IMR-90 (cell line): ENCODE data around the gene CNPY3. TPM values are rescaled to one million over a fixed set of nuclear protein-coding genes. Genes with fewer than 3 reads are reported as not detected.
A peak's percentile ranks its signal among the peaks of the same experiment; 100 is the strongest.

ENCODE experiments used
- ATAC-seq: fragments of 200-7000 bp; cut with Tn5 transposase; 2 replicates; pipeline ENCODE4 v1.9.1; 2020; ENCODE audit warnings: low read depth, mild to moderate bottlenecking, moderate library complexity
- BruUV-seq: library from RNA; stranded (reverse); fragments of 400-500 nt; replicated peaks from 2 replicates; lab custom pipeline; 2021; lab: Mats Ljungman, UMichigan
- CTCF ChIA-PET: fragments of 300-600 bp; formaldehyde crosslinking; extraction: SDS; loops from one replicate; lab custom pipeline; 2021; ENCODE audit warnings: antibody characterized with exemption; lab: Yijun Ruan, JAX
- POLR2A ChIA-PET: fragments of 300-600 bp; sonication (Branson Sonifier 250); formaldehyde crosslinking; loops from one replicate; lab custom pipeline; 2022; ENCODE audit warnings: antibody characterized with exemption; ENCODE audit not compliant: unreplicated experiment; lab: Charles Lee
- DNase-seq: peaks from one replicate; pipeline ENCODE4 v3.0.0; 2013
- H2AFZ ChIP-seq: replicated peaks from 2 replicates; pipeline ENCODE3; 2013; ENCODE audit warnings: low read length, mild to moderate bottlenecking; ENCODE audit not compliant: poor library complexity
- H2AK5ac ChIP-seq: 2 replicates; pipeline ENCODE4 v1.6.1; 2013; ENCODE audit warnings: low read depth, low read length, inconsistent platforms
- H2AK9ac ChIP-seq: replicated peaks from 2 replicates; pipeline ENCODE3; 2013; ENCODE audit warnings: mild to moderate bottlenecking, low read depth, low read length, moderate library complexity; ENCODE audit not compliant: poor library complexity
- H2BK120ac ChIP-seq: 2 replicates; pipeline ENCODE4 v1.6.1; 2013; ENCODE audit warnings: low read depth, low read length, inconsistent platforms
- H2BK15ac ChIP-seq: 3 replicates; pipeline ENCODE4 v1.6.1; 2013; ENCODE audit warnings: low read depth, low read length, inconsistent platforms
- H2BK20ac ChIP-seq: 2 replicates; pipeline ENCODE4 v1.6.1; 2013; ENCODE audit warnings: low read depth, mild to moderate bottlenecking, inconsistent platforms, low read length, moderate library complexity
- H2BK5ac ChIP-seq: 2 replicates; pipeline ENCODE4 v1.6.1; 2013; ENCODE audit warnings: mild to moderate bottlenecking, low read depth, low read length, inconsistent platforms; ENCODE audit not compliant: poor library complexity, severe bottlenecking
- H3K14ac ChIP-seq: replicated peaks from 2 replicates; pipeline ENCODE4 v1.6.1; 2013; ENCODE audit warnings: low read depth, low read length, inconsistent platforms
- H3K18ac ChIP-seq: 2 replicates; pipeline ENCODE4 v1.6.1; 2013; ENCODE audit warnings: low read depth, low read length, control low read depth
- H3K23ac ChIP-seq: 2 replicates; pipeline ENCODE4 v1.6.1; 2013; ENCODE audit warnings: low read depth, low read length, inconsistent platforms
- H3K27ac ChIP-seq: 2 replicates; pipeline ENCODE4 v1.5.1; 2013; ENCODE audit warnings: mild to moderate bottlenecking, control low read depth, low read length; ENCODE audit not compliant: insufficient read depth
- H3K27me3 ChIP-seq: 2 replicates; pipeline ENCODE4 v1.6.1; 2013; ENCODE audit warnings: low read length; ENCODE audit not compliant: control insufficient read depth, insufficient read depth
- H3K36me3 ChIP-seq: 2 replicates; pipeline ENCODE4 v1.6.1; 2013; ENCODE audit warnings: low read length, mixed read lengths; ENCODE audit not compliant: control insufficient read depth, insufficient read depth
- H3K4ac ChIP-seq: 2 replicates; pipeline ENCODE4 v1.6.1; 2013; ENCODE audit warnings: low read depth, low read length, inconsistent platforms
- H3K4me1 ChIP-seq: 2 replicates; pipeline ENCODE4 v1.6.1; 2013; ENCODE audit warnings: low read length, mixed read lengths; ENCODE audit not compliant: control insufficient read depth, insufficient read depth
- H3K4me2 ChIP-seq: 2 replicates; pipeline ENCODE4 v1.6.1; 2013; ENCODE audit warnings: low read depth, mild to moderate bottlenecking, control low read depth, low read length, moderate library complexity
- H3K4me3 ChIP-seq: 2 replicates; pipeline ENCODE4 v1.5.1; 2013; ENCODE audit warnings: low read depth, mild to moderate bottlenecking, control low read depth, low read length, moderate library complexity; ENCODE audit not compliant: insufficient read depth
- H3K56ac ChIP-seq: 2 replicates; pipeline ENCODE4 v1.6.1; 2013; ENCODE audit warnings: low read length, inconsistent platforms; ENCODE audit not compliant: insufficient read depth; ENCODE audit errors: extremely low read depth
- H3K79me1 ChIP-seq, 2 experiments: 2 replicates each; pipeline ENCODE4 v1.6.1; 2013; ENCODE audit warnings: low read length in 2 of 2, inconsistent platforms in 1 of 2, low read depth in 1 of 2
- H3K9ac ChIP-seq: 2 replicates; pipeline ENCODE4 v1.6.1; 2013; ENCODE audit warnings: low read depth, low read length, control low read depth
- H3K9me1 ChIP-seq: 2 replicates; pipeline ENCODE4 v1.6.1; 2013; ENCODE audit warnings: low read length, inconsistent platforms; ENCODE audit not compliant: insufficient read depth
- H3K9me3 ChIP-seq: 2 replicates; pipeline ENCODE4 v1.6.1; 2013; ENCODE audit warnings: low read length; ENCODE audit not compliant: control insufficient read depth, insufficient read depth
- H4K20me1 ChIP-seq: 2 replicates; pipeline ENCODE4 v1.6.1; 2013; ENCODE audit warnings: low read length, inconsistent platforms; ENCODE audit not compliant: insufficient read depth
- H4K5ac ChIP-seq: 2 replicates; pipeline ENCODE4 v1.6.1; 2013; ENCODE audit warnings: mild to moderate bottlenecking, low read depth, low read length, control low read depth
- H4K8ac ChIP-seq, 2 experiments: 2 replicates each; pipeline ENCODE4 v1.6.1; 2013; ENCODE audit warnings: low read depth in 2 of 2, low read length in 2 of 2, control low read depth in 1 of 2, inconsistent platforms in 1 of 2
- H4K91ac ChIP-seq: 2 replicates; pipeline ENCODE4 v1.6.1; 2013; ENCODE audit warnings: low read depth, low read length, inconsistent platforms; ENCODE audit not compliant: insufficient read depth
- BHLHE40 ChIP-seq: fragments of 150-350 bp; IDR thresholded peaks from 2 replicates; pipeline ENCODE4 v1.6.1; 2016; ENCODE audit warnings: mild to moderate bottlenecking, low read depth, low read length
- CEBPB ChIP-seq: IDR thresholded peaks from 2 replicates; pipeline ENCODE4 v1.6.1; 2012; ENCODE audit warnings: low read depth, low read length, improper control_type of control experiment
- FOS ChIP-seq: fragments of 150-350 bp; IDR thresholded peaks from 2 replicates; pipeline ENCODE4 v1.6.1; 2016; ENCODE audit warnings: low read depth, low read length
- NFE2L2 ChIP-seq: fragments of 150-350 bp; IDR thresholded peaks from 2 replicates; pipeline ENCODE4 v1.6.1; 2016; ENCODE audit warnings: low read depth, mild to moderate bottlenecking, low read length
- RCOR1 ChIP-seq: IDR thresholded peaks from 2 replicates; pipeline ENCODE4 v1.6.1; 2012; ENCODE audit warnings: mild to moderate bottlenecking, low read length, improper control_type of control experiment; ENCODE audit not compliant: insufficient replicate concordance
- USF2 ChIP-seq: fragments of 150-350 bp; IDR thresholded peaks from 2 replicates; pipeline ENCODE4 v1.6.1; 2017; ENCODE audit warnings: mild to moderate bottlenecking, antibody characterized with exemption, low read length, low read depth
- WGBS, 2 experiments: methylation state at CpG; one replicate each; pipeline versions ENCODE4 v1.1.5 to v1.1.7; 2013; ENCODE audit warnings: missing lambda C conversion rate in 2 of 2; ENCODE audit not compliant: insufficient read length in 1 of 2; ENCODE audit errors: extremely low coverage in 2 of 2; 5-methylcytosine and 5-hydroxymethylcytosine counted together
- dilution Hi-C: fragments of 300-500 bp; cut with HindIII; formaldehyde crosslinking; loops from one replicate; pipeline ENCODE4 v1.14.3; 2018; ENCODE audit warnings: low sequenced_read_pairs; ENCODE audit not compliant: unreplicated experiment
- in situ Hi-C: fragments of 300-500 bp; cut with MboI; formaldehyde crosslinking; loops from 3 replicates; pipeline ENCODE4 v1.14.3; 2019; ENCODE audit warnings: low sequenced_read_pairs, inconsistent platforms, mixed read lengths
- intact Hi-C: fragments of 100-400 bp; cut with micrococcal nuclease; formaldehyde crosslinking; loops from 2 replicates; pipeline ENCODE4 v1.10.0; 2022
- polyA plus RNA-seq, 3 experiments: library from polyadenylated mRNA; depleted of rRNA; stranded (reverse); fragments of >200 nt; gene quantifications; 2 replicates each; pipeline ENCODE4 v1.2.3, GENCODE V29; 2012; ENCODE audit warnings: low replicate concordance in 1 of 3
- total RNA-seq: library from RNA; depleted of rRNA; stranded (reverse); fragments of >200 nt; gene quantifications from 2 replicates; pipeline ENCODE4 v1.2.3, GENCODE V29; 2012

Gene CNPY3
- total and polyA plus RNA-seq, 2 of the 4 experiments (the other 2 are of a cell fraction) = 13.3 to 39.2 TPM

GRCh38 chr6:42889815-42890214 is 39.5 kb upstream of the CNPY3 start:
- H2AK5ac ChIP-seq = peak overlapping the region; percentile 83
- H3K4ac ChIP-seq = peak overlapping the region; percentile 92
- no peak for TF ChIP-seq NFE2L2
- TF ChIP-seq CEBPB = no peak
- TF ChIP-seq BHLHE40 = no peak
- TF ChIP-seq RCOR1 = no peak
- TF ChIP-seq USF2 = no peak
- TF ChIP-seq FOS = no peak
- POLR2A ChIA-PET = no interaction called here
- H3K9me3 ChIP-seq = no peaks in the 10 kb centered on the region
- peak overlapping the region; percentile 74 for H3K23ac ChIP-seq
- peak overlapping the region; percentile 63 for H3K4me2 ChIP-seq
- peaks cover 3% of the 10 kb centered on the region; the same call in 1 of the 2 replicates for H4K20me1 ChIP-seq
- H2BK5ac ChIP-seq = peak overlapping the region; percentile 92
- H3K36me3 ChIP-seq = peaks cover 16% of the 10 kb centered on the region
- no peak overlapping the region for H2AFZ ChIP-seq
- ATAC-seq = no peak
- peak overlapping the region; percentile 92 for H3K14ac ChIP-seq
- CTCF ChIA-PET = interaction anchor here (0.6 to 1.3 kb wide), 2 partner anchors 108 to 228 kb away, joined by 3 to 5 read pairs; partner anchors contain the start of gene BICRAL
- peaks cover 3% of the 10 kb centered on the region; the same call in 1 of the 2 replicates for H3K4me1 ChIP-seq
- WGBS, 2 experiments = 50% methylated on average over 1 of the region's 4 CpGs; no CpG with 5 or more reads in 1 of the 2 experiments
- no peaks in the 10 kb centered on the region for H3K27me3 ChIP-seq
- intact Hi-C loops (loop anchor here (10.0 kb wide), 1 partner anchor 815 kb away; no protein-coding TSS in a partner anchor), dilution Hi-C loops (no loop called here), in situ Hi-C loops (loop anchor here (25.0 kb wide), 1 partner anchor 803 kb away; no protein-coding TSS in a partner anchor)
- H4K8ac ChIP-seq = peak overlapping the region; percentile 75 to 97
- H3K9me1 ChIP-seq = no peaks in the 10 kb centered on the region
- H3K18ac ChIP-seq = no peak overlapping the region
- H3K4me3 ChIP-seq = peak overlapping the region; percentile 66; the same call in 1 of the 2 replicates
- H2BK20ac ChIP-seq = 0 out of 2 replicates have a peak overlapping the region, but pooled peaks have one; percentile 16
- no peak for DNase-seq
- peak overlapping the region; percentile 14; the same call in 1 of the 2 replicates for H4K5ac ChIP-seq
- BruUV-seq = no TSS peak
- peak overlapping the region; percentile 72 for H4K91ac ChIP-seq
- H2BK15ac ChIP-seq = no peak overlapping the region
- H3K56ac ChIP-seq = peak overlapping the region; percentile 81; the same call in 1 of the 2 replicates
- H3K79me1 ChIP-seq = peaks cover 8% of the 10 kb centered on the region in 2 experiments
- no peak overlapping the region; the same call in 1 of the 2 replicates for H2BK120ac ChIP-seq
- peak overlapping the region; percentile 84 for H3K9ac ChIP-seq
- H3K27ac ChIP-seq = peak overlapping the region; percentile 87; the same call in 1 of the 2 replicates
- peak overlapping the region; percentile 21 for H2AK9ac ChIP-seq
